Neural progenitor cell (in vitro differentiated cells): ENCODE measurements around the gene TEK. TPM values are rescaled to one million over a fixed set of nuclear protein-coding genes. Genes with fewer than 3 reads are reported as not detected.
A peak's percentile ranks its signal among the peaks of the same experiment; 100 is the strongest.

Experiments
- DNase-seq: peaks from one replicate; pipeline ENCODE4 v3.0.0-alpha.2; 2016; ENCODE audit warnings: low spot score
- H2AFZ ChIP-seq: fragments of 200-600 bp; sonication (generic); replicated peaks from 2 replicates; pipeline ENCODE4 v1.6.1; 2016; ENCODE audit warnings: antibody characterized with exemption
- H3F3A ChIP-seq: fragments of 200-600 bp; sonication (generic); 2 replicates; pipeline ENCODE4 v1.6.1; 2016; ENCODE audit warnings: antibody characterized with exemption, low read depth
- H3K27ac ChIP-seq: fragments of 200-600 bp; sonication (generic); 2 replicates; pipeline ENCODE4 v1.5.1; 2016; ENCODE audit warnings: mild to moderate bottlenecking
- H3K27me3 ChIP-seq: fragments of 200-600 bp; sonication (generic); 2 replicates; pipeline ENCODE4 v1.6.1; 2016; ENCODE audit warnings: mild to moderate bottlenecking, moderate library complexity
- H3K36me3 ChIP-seq: fragments of 200-600 bp; sonication (generic); 2 replicates; pipeline ENCODE4 v1.5.1; 2016
- H3K4me1 ChIP-seq: fragments of 200-600 bp; sonication (generic); 2 replicates; pipeline ENCODE4 v1.6.1; 2016; ENCODE audit warnings: mixed run types
- H3K4me2 ChIP-seq: fragments of 200-600 bp; sonication (generic); 2 replicates; pipeline ENCODE4 v1.6.1; 2016
- H3K4me3 ChIP-seq: fragments of 200-600 bp; sonication (generic); 2 replicates; pipeline ENCODE4 v1.5.1; 2016
- H3K79me2 ChIP-seq: fragments of 200-600 bp; sonication (generic); 2 replicates; pipeline ENCODE4 v1.6.1; 2016; ENCODE audit warnings: low read depth
- H3K9ac ChIP-seq: fragments of 200-600 bp; sonication (generic); 2 replicates; pipeline ENCODE4 v1.6.1; 2016
- H3K9me3 ChIP-seq: fragments of 200-600 bp; sonication (generic); 2 replicates; pipeline ENCODE4 v1.5.1; 2016; ENCODE audit warnings: low read depth
- H4K20me1 ChIP-seq: fragments of 200-600 bp; sonication (generic); 2 replicates; pipeline ENCODE4 v1.6.1; 2016; ENCODE audit warnings: low read depth
- H3K27ac Mint-ChIP-seq: 3 replicates; pipeline ENCODE4 v1.8.0; 2021; ENCODE audit warnings: mixed read lengths
- H3K27me3 Mint-ChIP-seq: 2 replicates; pipeline ENCODE4 v1.8.0; 2022; ENCODE audit warnings: low read depth, mild to moderate bottlenecking, inconsistent platforms, moderate library complexity, mixed read lengths; ENCODE audit not compliant: insufficient read depth
- H3K36me3 Mint-ChIP-seq: 3 replicates; pipeline ENCODE4 v1.8.0; 2021; ENCODE audit warnings: mixed read lengths
- H3K4me1 Mint-ChIP-seq: 3 replicates; pipeline ENCODE4 v1.8.0; 2021; ENCODE audit warnings: mixed read lengths
- H3K4me3 Mint-ChIP-seq: 3 replicates; pipeline ENCODE4 v1.8.0; 2021; ENCODE audit warnings: mild to moderate bottlenecking, moderate library complexity, mixed read lengths
- H3K9me3 Mint-ChIP-seq: 3 replicates; pipeline ENCODE4 v1.8.0; 2020; ENCODE audit warnings: mixed read lengths
- CTCF ChIP-seq: fragments of 200-600 bp; sonication (generic); IDR thresholded peaks from 2 replicates; pipeline ENCODE4 v1.5.1; 2017; ENCODE audit warnings: antibody characterized with exemption, mild to moderate bottlenecking
- EZH2 ChIP-seq: fragments of 200-600 bp; sonication (generic); IDR thresholded peaks from 2 replicates; pipeline ENCODE4 v1.6.1; 2017; ENCODE audit warnings: antibody characterized with exemption, mild to moderate bottlenecking, moderate library complexity
- EZH2phosphoT487 ChIP-seq: fragments of 200-600 bp; sonication (generic); IDR thresholded peaks from 2 replicates; pipeline ENCODE4 v1.6.1; 2017; ENCODE audit warnings: antibody characterized with exemption
- total RNA-seq: library from RNA; depleted of rRNA; stranded (reverse); fragments of >200 nt; gene quantifications from 2 replicates; pipeline ENCODE4 v1.2.3, GENCODE V29; 2015; ENCODE audit warnings: low replicate concordance

TEK gene
- total RNA-seq, 1 donor from 2014 or later = 12.3 TPM

- Histone ChIP-seq H4K20me1 (no peaks in the 10 kb centered on the region), H3K36me3 (no peaks in the 10 kb centered on the region), H3K79me2 (no peaks in the 10 kb centered on the region), H3K4me3 (no peak overlapping the region), H3K4me2 (no peak overlapping the region), H3K27ac (no peak overlapping the region), H3F3A (no peaks in the 10 kb centered on the region), H3K9ac (no peak overlapping the region), H3K27me3 (no peaks in the 10 kb centered on the region), H3K9me3 (no peaks in the 10 kb centered on the region), H2AFZ (no peak overlapping the region), H3K4me1 (peaks cover 7% of the 10 kb centered on the region)
- H3K9me3 Mint-ChIP-seq = no peaks in the 10 kb centered on the region
- H3K27ac Mint-ChIP-seq = no peak overlapping the region
- no peak for DNase-seq
- peaks cover 3% of the 10 kb centered on the region for H3K4me1 Mint-ChIP-seq
- no peaks in the 10 kb centered on the region for H3K36me3 Mint-ChIP-seq
- H3K27me3 Mint-ChIP-seq = no peaks in the 10 kb centered on the region
- no peak for TF ChIP-seq EZH2
- no peak for TF ChIP-seq EZH2phosphoT487
- H3K4me3 Mint-ChIP-seq = peak overlapping the region; percentile 9
Measured at GRCh38 chr9:27094640-27095298, 14.3 kb upstream of the TEK start.

- Histone ChIP-seq H3K9ac (no peak overlapping the region), H3K27ac (no peak overlapping the region), H3F3A (no peaks in the 10 kb centered on the region), H3K4me3 (no peak overlapping the region), H3K27me3 (no peaks in the 10 kb centered on the region), H2AFZ (no peak overlapping the region), H3K9me3 (no peaks in the 10 kb centered on the region), H3K79me2 (peaks cover 4% of the 10 kb centered on the region), H4K20me1 (no peaks in the 10 kb centered on the region), H3K4me2 (no peak overlapping the region), H3K36me3 (no peaks in the 10 kb centered on the region), H3K4me1 (peaks cover 13% of the 10 kb centered on the region)
- DNase-seq = no peak
- Mint-ChIP-seq H3K4me3 (no peak overlapping the region), H3K4me1 (peaks cover 6% of the 10 kb centered on the region), H3K27ac (no peak overlapping the region), H3K36me3 (no peaks in the 10 kb centered on the region), H3K27me3 (no peaks in the 10 kb centered on the region), H3K9me3 (no peaks in the 10 kb centered on the region)
- TF ChIP-seq EZH2 (no peak), EZH2phosphoT487 (no peak), CTCF (no peak)
Measured at GRCh38 chr9:27107241-27107640, 1.8 kb upstream of the TEK start.

- H3K9ac ChIP-seq = no peak overlapping the region
- H3K9me3 Mint-ChIP-seq = no peaks in the 10 kb centered on the region
- no peak overlapping the region for H3K4me3 Mint-ChIP-seq
- H3K4me3 ChIP-seq = peak overlapping the region; percentile 36
- no peaks in the 10 kb centered on the region for H3K36me3 ChIP-seq
- no peak for DNase-seq
- no peaks in the 10 kb centered on the region for H4K20me1 ChIP-seq
- no peaks in the 10 kb centered on the region for H3K27me3 ChIP-seq
- peak overlapping the region; percentile 59 for H3K4me2 ChIP-seq
- no peak overlapping the region for H3K27ac Mint-ChIP-seq
- no peaks in the 10 kb centered on the region for H3K36me3 Mint-ChIP-seq
- H3K27me3 Mint-ChIP-seq = no peaks in the 10 kb centered on the region
- H3K4me1 ChIP-seq = peaks cover 13% of the 10 kb centered on the region
- peak overlapping the region; percentile 97 for H2AFZ ChIP-seq
- H3F3A ChIP-seq = no peaks in the 10 kb centered on the region
- no peak overlapping the region for H3K27ac ChIP-seq
- peaks cover 6% of the 10 kb centered on the region for H3K4me1 Mint-ChIP-seq
- H3K79me2 ChIP-seq = peaks cover 4% of the 10 kb centered on the region
- H3K9me3 ChIP-seq = no peaks in the 10 kb centered on the region
- no peak for TF ChIP-seq EZH2
- TF ChIP-seq EZH2phosphoT487 = no peak
- no peak for TF ChIP-seq CTCF
Measured at GRCh38 chr9:27109621-27110020, 596 bp downstream of the TEK start.

- H3K4me2 ChIP-seq = peak overlapping the region; percentile 59
- no peak overlapping the region for H2AFZ ChIP-seq
Measured at GRCh38 chr9:27110181-27110580, 1.2 kb downstream of the TEK start.

More at GRCh38 chr9:27110181-27110580, 1.2 kb downstream of the TEK start:
- Histone ChIP-seq H3K36me3 (no peaks in the 10 kb centered on the region), H3K4me1 (peaks cover 13% of the 10 kb centered on the region), H4K20me1 (no peaks in the 10 kb centered on the region), H3F3A (no peaks in the 10 kb centered on the region), H3K79me2 (peaks cover 4% of the 10 kb centered on the region), H3K9me3 (no peaks in the 10 kb centered on the region), H3K4me3 (peak overlapping the region; percentile 36), H3K27me3 (no peaks in the 10 kb centered on the region), H3K9ac (no peak overlapping the region), H3K27ac (no peak overlapping the region)
- TF ChIP-seq CTCF (no peak), EZH2phosphoT487 (no peak), EZH2 (no peak)
- DNase-seq = no peak
- Mint-ChIP-seq H3K4me1 (peaks cover 6% of the 10 kb centered on the region), H3K4me3 (no peak overlapping the region), H3K27me3 (no peaks in the 10 kb centered on the region), H3K27ac (no peak overlapping the region), H3K9me3 (no peaks in the 10 kb centered on the region), H3K36me3 (no peaks in the 10 kb centered on the region)
